Fibroblast of skin of abdomen (primary cell): ENCODE measurements around the gene RAB3B.

Source experiments
- DNase-seq: peaks from one replicate; pipeline ENCODE4 v3.0.0-alpha.2; 2013

RAB3B gene

GRCh38 chr1:51956528-51957509 lies 33.7 kb downstream of the RAB3B start:
- DNase-seq, result peak; percentile 37

DNA sequence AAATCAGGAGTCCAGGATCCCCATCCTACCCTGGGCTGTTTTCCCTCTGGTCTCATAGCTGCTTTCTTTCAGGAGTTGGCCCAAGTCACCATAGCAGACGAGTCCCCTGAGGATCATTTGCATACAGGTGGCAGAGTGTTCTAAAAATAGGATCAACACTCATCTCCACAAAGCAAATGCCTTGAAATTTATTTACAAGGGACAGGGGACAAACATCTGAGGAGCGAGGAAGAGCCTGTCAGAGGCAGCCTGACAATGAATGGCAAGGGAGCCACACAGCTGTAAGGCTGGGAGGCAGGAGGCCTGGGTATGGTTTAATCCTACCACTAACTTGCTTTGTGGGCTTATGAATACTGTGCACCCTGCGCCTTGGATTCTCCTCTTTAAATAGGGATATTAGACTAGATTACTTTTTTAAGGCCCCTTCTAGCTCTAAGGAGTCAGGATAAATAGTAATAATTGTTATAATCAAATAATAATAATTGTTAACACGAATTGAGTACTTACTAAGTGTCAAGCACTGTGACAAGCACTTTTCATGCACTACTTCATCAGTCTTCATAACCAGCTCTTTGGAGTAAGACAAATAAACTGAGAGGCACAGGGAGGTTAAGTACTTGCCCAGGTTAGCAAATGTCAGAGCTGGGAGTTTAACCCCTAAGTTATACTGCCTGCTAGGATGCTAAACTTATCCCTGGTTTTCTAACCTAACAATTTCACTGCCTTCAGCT lies 34.5 kb downstream of the RAB3B start:
- no peak for DNase-seq

DNA sequence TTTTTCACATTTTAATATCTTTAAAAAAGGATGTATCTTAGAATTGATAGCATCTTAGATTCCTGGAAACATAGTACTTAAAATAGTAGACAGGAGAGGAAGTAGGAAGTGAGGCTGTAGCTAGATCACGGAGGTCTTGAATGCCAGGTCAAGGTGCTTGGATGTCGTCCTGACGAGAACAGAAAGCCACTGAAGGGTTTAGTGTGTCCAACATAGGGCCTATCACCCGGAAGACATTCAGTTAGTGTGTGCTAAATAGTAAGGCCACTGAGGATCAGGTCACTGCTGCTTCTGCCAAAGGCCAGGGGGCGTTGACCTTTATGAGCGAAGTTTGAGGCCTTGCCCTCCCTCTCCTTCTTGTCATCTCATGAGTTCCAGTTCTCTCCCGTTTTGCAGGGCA lies 35.7 kb downstream of the RAB3B start:
- DNase-seq, result no peak

DNA sequence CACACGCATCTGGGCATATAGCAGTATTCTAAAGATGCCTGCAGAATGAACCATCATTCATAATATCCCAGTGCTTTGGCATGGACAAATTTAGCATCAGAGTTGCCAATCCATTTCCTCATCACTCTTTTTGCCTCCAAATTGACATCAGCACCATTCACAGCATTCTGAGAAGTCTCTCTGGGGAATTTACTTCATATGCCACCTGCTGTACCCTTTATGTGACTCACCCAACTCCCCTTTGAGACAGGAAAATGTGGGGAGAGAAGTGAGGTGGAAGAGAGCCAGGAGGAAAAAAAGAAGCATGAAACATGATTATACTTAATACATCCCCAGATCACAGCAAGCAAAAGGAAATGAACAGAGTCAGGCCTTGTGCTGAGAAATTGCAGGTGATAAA lies 37.4 kb downstream of the RAB3B start:
- DNase-seq, result no peak

GRCh38 chr1:51952638-51953037 lies 37.9 kb downstream of the RAB3B start:
- no peak for DNase-seq

DNA sequence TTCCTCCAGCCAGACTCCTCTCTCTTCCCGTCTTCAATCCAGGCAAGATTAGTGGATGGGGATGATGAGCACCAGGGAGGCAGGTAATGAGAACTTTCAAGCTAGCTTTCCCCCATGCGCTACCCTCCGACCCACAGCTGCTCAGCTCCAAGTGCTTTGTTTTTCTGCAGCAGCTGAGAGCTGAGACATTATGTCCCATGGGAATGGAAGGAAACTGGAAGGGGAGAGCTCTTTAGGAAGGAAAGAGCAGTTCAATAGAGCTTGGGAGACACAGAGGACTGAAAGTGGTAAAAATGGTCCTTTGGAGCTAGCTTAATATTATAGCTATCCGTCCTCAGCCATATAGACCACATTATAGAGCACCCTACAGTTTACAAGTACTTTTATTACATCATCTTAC lies 39.8 kb downstream of the RAB3B start:
- no peak for DNase-seq

- no peak for DNase-seq
Observed at GRCh38 chr1:51949014-51949702, 41.3 kb downstream of the RAB3B start.

DNA sequence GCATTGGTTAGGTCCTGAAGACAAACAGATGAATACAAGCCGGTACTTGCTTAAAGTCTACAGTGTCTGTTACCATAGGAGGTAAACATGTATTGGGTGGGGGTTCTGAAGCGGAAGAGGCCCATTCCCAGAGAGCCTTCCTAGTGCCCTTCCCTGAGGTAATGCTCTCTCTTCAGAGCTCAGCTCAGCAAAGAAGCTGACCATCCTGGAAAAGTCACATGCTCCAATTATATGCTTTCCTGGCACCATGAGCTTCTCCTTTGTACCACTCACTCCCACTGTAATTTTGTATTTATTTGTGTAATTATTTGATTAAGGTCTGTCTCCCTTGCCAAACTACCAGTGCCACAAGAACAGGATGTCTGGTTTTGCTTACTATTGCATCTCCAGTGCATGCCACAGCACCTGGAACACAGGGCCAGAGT lies 42.0 kb downstream of the RAB3B start:
- DNase-seq, result no peak

DNA sequence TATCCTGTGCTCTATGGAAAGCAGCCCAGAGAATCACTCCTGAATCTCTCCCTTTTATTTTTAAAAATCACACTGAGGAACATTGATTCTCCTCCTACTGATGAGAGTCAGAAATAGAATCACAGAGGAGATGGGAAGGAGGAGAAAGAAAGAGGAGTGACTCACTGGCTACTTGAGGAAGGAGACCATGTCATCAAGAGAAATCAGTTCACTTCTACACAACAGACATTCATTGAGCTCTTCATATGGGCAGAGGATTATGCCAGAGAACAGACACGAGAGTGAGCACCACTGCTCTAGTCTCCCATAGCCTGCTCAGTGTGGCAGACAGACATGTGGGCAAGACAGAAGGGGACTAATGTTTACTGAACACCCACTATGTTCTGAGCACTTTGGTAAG lies 44.2 kb downstream of the RAB3B start:
- peak; percentile 46 for DNase-seq

DNA sequence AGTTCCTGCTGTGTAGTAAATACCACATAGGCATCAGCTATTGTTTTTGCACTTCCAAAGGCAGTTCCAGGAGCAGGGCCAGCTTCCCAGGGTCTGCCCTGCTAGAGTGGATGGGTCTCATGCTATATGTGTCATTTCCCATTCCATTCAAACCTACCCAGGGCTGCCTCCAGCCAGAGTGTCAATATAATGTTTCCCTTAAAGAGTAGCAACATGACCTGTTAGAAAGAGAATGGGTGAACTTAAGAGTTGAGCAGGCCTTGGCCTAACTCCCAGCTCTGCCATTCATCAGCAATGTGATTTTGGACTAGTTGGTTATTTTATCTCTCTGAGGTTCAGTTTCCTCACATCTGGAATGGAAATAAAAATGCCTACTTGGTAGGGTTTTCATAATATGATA lies 44.9 kb downstream of the RAB3B start:
- no peak for DNase-seq

DNA sequence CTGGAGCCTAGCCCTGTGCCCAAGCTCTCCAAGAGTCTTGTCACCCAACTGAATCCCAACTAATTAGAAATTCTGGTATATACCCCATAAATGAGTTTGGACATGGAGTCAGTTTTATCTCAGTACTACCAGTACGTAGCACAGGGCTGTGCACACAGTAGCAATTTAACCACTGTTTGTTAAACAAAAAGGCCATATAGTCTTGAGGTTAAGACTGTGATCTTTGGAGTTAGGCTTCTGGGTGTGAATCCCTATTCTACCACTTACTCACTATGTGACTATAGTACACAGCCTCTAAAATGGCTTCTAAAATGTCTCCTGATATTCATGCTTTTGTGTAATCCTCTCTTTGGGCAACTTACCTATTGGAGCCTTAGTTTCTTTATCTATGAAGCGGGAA lies 48.2 kb downstream of the RAB3B start:
- DNase-seq, result no peak

DNA sequence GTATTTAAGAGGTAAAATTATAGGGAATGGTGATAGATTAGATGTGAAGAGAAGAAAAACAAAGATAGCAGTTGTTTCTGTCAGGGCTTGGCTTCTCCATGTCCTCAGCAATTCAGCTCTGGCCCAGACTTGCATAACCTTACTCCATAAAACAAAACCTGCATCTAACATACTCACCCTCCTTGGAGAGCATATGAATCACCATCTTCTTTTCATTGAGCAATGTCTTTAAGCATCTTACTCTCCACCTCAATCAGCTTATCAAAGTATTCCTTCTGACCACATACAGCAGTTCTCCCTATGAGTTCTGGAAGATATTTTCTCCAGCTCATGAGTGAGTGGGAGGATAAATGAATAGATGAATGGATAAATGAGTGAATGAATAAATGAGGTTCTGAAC lies 49.0 kb downstream of the RAB3B start:
- no peak for DNase-seq

- no peak for DNase-seq
Observed at GRCh38 chr1:51937112-51937511, 53.4 kb downstream of the RAB3B start.

DNA sequence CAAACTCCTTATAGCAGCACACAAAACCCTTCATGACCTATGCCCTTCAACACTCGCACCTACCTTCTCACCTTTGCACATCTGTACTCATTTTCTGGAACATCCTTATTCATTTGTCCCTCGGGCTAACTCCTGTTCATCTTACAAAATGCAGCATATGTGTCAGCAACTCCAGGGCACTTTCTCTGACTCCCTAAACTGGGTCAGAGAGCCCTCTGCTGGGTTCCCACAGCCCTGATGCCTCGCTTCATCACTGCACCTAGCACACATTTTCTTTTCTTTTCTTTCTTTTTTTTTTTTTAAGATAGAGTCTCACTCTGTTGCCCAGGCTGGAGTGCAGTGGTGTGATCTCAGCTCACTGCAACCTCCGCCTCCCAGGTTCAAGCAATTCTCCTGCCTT lies 54.0 kb downstream of the RAB3B start:
- DNase-seq, result no peak

DNA sequence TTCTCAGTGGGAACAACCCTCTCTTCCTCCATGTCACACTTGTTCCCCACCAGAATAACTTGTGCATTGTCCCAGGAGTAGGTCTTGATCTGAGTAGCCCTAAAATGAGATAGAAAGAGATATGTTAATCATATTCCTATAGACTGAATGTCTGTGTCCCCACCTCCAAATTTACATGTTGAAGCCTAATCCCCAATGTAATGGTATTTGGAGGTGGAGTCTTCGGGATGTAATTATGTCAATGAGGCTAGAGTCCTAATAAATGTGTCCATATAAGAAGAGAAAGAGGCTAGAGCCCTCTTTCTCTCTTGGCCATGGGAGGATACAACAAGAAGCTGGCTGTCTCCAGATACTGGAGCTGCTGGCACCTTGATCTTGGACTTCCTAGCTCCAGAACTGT lies 57.2 kb downstream of the RAB3B start:
- no peak for DNase-seq

DNA sequence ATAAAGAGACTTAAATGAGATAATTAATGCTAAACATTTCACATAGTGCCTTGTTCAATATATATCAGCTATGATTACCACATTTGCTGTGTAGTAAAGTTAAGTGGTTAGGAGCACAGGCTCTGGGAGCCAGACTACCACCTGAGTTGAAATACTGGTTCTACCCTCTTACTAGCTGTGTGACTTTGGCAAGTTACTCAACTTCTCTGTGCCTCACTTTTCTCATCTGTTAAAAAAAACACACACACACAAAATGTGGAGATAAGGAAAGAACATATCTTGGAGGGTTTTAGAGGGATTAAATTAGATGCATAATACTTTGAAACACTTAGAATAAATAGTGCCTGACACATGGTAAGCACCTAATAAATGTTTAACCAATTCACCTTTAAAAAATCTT lies 60.2 kb downstream of the RAB3B start:
- no peak for DNase-seq

DNA sequence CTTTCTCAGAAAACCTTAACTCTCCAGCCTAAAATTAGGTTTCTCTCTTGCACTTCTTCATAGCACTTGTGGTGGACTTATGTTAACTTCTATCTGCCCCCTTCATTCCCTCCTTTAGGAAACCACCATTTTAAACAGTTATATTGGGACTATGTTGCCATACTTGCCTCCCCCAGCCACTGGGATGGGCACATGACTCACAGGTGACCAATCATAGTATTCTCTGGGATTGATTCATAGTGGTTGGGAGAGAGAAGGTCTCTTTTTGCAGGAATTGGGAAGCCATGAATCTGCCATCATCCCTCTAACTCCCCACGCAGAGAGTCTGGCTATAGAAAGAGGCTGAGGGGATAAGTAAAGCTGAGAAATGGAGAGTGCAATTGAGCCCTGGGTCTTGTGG lies 61.6 kb downstream of the RAB3B start:
- DNase-seq, result no peak

- peak; percentile 72 for DNase-seq
Observed at GRCh38 chr1:51927029-51927428, 63.5 kb downstream of the RAB3B start.

DNA sequence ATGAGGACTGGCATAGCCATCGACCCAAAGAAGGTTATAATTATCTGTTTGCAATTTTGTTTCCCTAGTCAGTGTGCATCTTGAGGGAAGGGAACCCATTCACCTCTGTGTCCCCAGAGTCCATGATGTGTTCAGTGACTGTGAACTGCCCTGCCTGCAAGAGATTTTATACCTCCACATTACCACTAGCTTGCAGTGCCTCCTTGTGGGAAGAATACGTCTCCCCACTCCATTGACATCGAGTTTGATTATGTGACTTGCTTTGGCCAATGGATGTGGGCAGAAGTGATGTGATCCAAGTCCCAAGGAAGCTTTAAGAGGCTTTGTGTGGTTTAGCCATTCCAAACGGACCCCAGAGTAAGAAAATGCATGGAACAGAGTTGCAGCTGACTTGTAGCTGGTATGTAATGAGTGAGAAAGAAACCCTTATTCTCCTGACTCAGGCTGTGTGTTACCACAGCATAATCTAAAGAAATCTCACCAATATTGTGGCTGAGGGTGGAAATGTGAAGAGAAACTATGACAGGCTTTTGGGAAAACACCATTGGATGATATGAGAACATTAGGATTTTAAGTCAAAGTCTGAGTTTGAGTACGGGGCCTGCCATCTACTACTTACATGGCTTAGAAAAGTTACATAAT lies 64.2 kb downstream of the RAB3B start:
- peak; percentile 69 for DNase-seq

- DNase-seq, result peak; percentile 87
Observed at GRCh38 chr1:51924455-51924854, 66.0 kb downstream of the RAB3B start.

- no peak for DNase-seq
Observed at GRCh38 chr1:51922040-51922439, 68.5 kb downstream of the RAB3B start.

GRCh38 chr1:51920130-51920529 lies 70.4 kb downstream of the RAB3B start:
- DNase-seq, result no peak

DNA sequence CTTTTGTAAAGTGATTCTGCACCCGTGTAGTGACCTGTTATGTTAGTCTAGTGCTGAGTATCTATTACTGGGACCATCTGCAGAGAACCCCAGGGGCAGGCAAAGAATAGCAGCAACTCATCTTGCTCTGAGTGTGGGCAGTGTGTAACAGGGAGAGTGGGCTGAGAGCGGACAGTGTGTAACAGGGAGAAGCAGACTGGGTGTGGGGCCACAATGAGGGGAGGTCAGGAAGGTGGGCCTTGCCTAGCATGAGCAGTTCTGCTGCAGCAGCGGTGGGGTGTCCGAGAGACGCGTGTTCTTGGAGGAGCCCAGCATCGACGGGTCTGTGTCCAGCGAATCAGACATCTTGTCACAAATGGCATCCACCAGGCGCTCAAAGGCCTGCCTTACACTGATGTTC lies 70.8 kb downstream of the RAB3B start:
- no peak for DNase-seq
